PC-3 (cell line): ENCODE results near the gene DNAJA3. TPM values are rescaled to one million over a fixed set of nuclear protein-coding genes. Genes with fewer than 3 reads are reported as not detected.

Experiments used
- ATAC-seq: fragments of 200-7000 bp; cut with Tn5 transposase; 2 replicates; pipeline ENCODE4 v1.9.1; 2020; ENCODE audit warnings: mild to moderate bottlenecking, moderate library complexity
- BruUV-seq: library from RNA; stranded (reverse); fragments of 400-500 nt; replicated peaks from 2 replicates; lab custom pipeline; 2021; lab: Mats Ljungman, UMichigan
- CTCF ChIA-PET: fragments of 300-600 bp; sonication (Branson Sonifier 250); formaldehyde crosslinking; loops from one replicate; lab custom pipeline; 2022; ENCODE audit warnings: antibody characterized with exemption; lab: Charles Lee
- POLR2A ChIA-PET: fragments of 300-600 bp; sonication (Branson Sonifier 250); formaldehyde crosslinking; loops from one replicate; lab custom pipeline; 2022; ENCODE audit warnings: antibody characterized with exemption; ENCODE audit not compliant: unreplicated experiment; lab: Charles Lee
- DNase-seq: peaks from one replicate; pipeline ENCODE4 v3.0.0-alpha.2; 2015
- H2AFZ ChIP-seq: fragments of 300-600 bp; sonication (generic); 2 replicates; pipeline ENCODE4 v1.6.0; 2016; ENCODE audit warnings: antibody characterized with exemption, low read length
- H3F3A ChIP-seq: fragments of 300-600 bp; sonication (generic); one replicate; pipeline ENCODE4 v1.6.0; 2017; ENCODE audit warnings: antibody characterized with exemption, low read length, control low read depth, mild to moderate bottlenecking; ENCODE audit not compliant: unreplicated experiment
- H3K27ac ChIP-seq: fragments of 300-600 bp; sonication (generic); 2 replicates; pipeline ENCODE4 v1.5.1; 2016; ENCODE audit warnings: mild to moderate bottlenecking, low read length
- H3K27me3 ChIP-seq: fragments of 300-600 bp; sonication (generic); 2 replicates; pipeline ENCODE4 v1.6.1; 2016; ENCODE audit warnings: low read length, mixed read lengths
- H3K36me3 ChIP-seq: fragments of 300-600 bp; sonication (generic); 2 replicates; pipeline ENCODE4 v1.6.1; 2016; ENCODE audit warnings: low read depth, mixed run types, low read length, mixed read lengths
- H3K4me1 ChIP-seq: fragments of 300-600 bp; sonication (generic); 2 replicates; pipeline ENCODE4 v1.5.1; 2016; ENCODE audit warnings: low read length; ENCODE audit not compliant: insufficient read depth
- H3K4me2 ChIP-seq: fragments of 300-600 bp; sonication (generic); 2 replicates; pipeline ENCODE4 v1.6.0; 2016; ENCODE audit warnings: low read length
- H3K4me3 ChIP-seq: fragments of 300-600 bp; sonication (generic); 2 replicates; pipeline ENCODE4 v1.5.1; 2016; ENCODE audit warnings: mild to moderate bottlenecking, low read length, mixed read lengths
- H3K79me2 ChIP-seq: fragments of 300-600 bp; sonication (generic); 2 replicates; pipeline ENCODE4 v1.6.1; 2017; ENCODE audit warnings: low read length, mixed read lengths
- H3K9ac ChIP-seq: fragments of 300-600 bp; sonication (generic); 2 replicates; pipeline ENCODE4 v1.6.0; 2016; ENCODE audit warnings: mild to moderate bottlenecking, low read length
- H3K9me2 ChIP-seq: fragments of 300-600 bp; sonication (generic); replicated peaks from 2 replicates; pipeline ENCODE4 v1.6.1; 2016; ENCODE audit warnings: mixed run types, low read length, mixed read lengths
- H3K9me3 ChIP-seq: fragments of 300-600 bp; sonication (generic); 2 replicates; pipeline ENCODE4 v1.6.1; 2016; ENCODE audit warnings: low read length, mixed read lengths
- H4K20me1 ChIP-seq: fragments of 300-600 bp; sonication (generic); 2 replicates; pipeline ENCODE4 v1.6.1; 2016; ENCODE audit warnings: low read length, mixed read lengths
- CTCF ChIP-seq: fragments of 300-600 bp; sonication (generic); conservative IDR thresholded peaks from 2 replicates; pipeline ENCODE4 v1.5.1; 2017; ENCODE audit warnings: antibody characterized with exemption, low read depth, mild to moderate bottlenecking, low read length
- EZH2 ChIP-seq: fragments of 300-600 bp; sonication (generic); IDR thresholded peaks from one replicate; pipeline ENCODE4 v1.6.1; 2017; ENCODE audit warnings: antibody characterized with exemption, mild to moderate bottlenecking, low read length; ENCODE audit not compliant: unreplicated experiment
- EZH2phosphoT487 ChIP-seq: fragments of 300-600 bp; sonication (generic); IDR thresholded peaks from 2 replicates; pipeline ENCODE4 v1.6.1; 2018; ENCODE audit warnings: mild to moderate bottlenecking, antibody characterized with exemption, low read length, borderline replicate concordance
- intact Hi-C: fragments of 100-400 bp; cut with micrococcal nuclease; formaldehyde crosslinking; loops from 2 replicates; pipeline ENCODE4 v1.9.0; 2023
- total RNA-seq: library from RNA; depleted of rRNA; stranded (reverse); fragments of >200 nt; gene quantifications from 2 replicates; pipeline ENCODE4 v1.2.3, GENCODE V29; 2014

The DNAJA3 gene
- total RNA-seq, 1 experiment from 2014 or later, result 123 TPM

DNA sequence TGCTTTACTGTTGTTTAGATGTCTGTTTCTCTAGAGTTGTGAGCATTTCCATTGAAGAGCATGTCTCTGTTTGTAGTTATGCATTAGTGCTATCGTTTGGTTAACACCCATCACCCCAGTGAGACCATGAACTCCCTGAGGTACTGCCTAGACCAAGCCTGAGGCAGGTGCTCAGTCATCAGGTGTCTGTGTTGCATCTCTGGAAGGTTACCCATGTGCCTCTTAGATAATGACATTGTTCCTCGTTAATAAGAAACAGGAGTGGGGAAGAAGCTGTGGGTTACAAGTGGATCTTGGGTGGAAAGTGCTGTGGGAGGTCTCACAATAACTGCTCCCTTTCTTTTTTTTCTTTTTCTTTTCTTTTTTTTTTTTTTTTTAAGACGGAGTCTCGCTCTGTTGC is 18.3 kb downstream of the DNAJA3 start:
- no peak overlapping the region for H2AFZ ChIP-seq
- no peaks in the 10 kb centered on the region for H4K20me1 ChIP-seq
- no peaks in the 10 kb centered on the region for H3K27me3 ChIP-seq
- no TSS peak for BruUV-seq
- ChIA-PET CTCF (no interaction called here), POLR2A (no interaction called here)
- DNase-seq (no peak), ATAC-seq (no peak)
- no peaks in the 10 kb centered on the region for H3K79me2 ChIP-seq
- no peaks in the 10 kb centered on the region for H3K9me3 ChIP-seq
- no peaks in the 10 kb centered on the region for H3F3A ChIP-seq
- no peak overlapping the region for H3K4me3 ChIP-seq
- TF ChIP-seq EZH2phosphoT487, result no peak
- no peak overlapping the region for H3K4me2 ChIP-seq
- H3K9ac ChIP-seq, result no peak overlapping the region
- H3K9me2 ChIP-seq, result no peaks in the 10 kb centered on the region
- peaks cover 38% of the 10 kb centered on the region for H3K36me3 ChIP-seq
- intact Hi-C loops, result no loop called here
- no peaks in the 10 kb centered on the region for H3K4me1 ChIP-seq
- no peak overlapping the region for H3K27ac ChIP-seq

- intact Hi-C loops, result no loop called here
- Histone ChIP-seq H3K4me3 (no peak overlapping the region), H4K20me1 (no peaks in the 10 kb centered on the region), H3K9me3 (no peaks in the 10 kb centered on the region), H3K4me1 (no peaks in the 10 kb centered on the region), H3K9me2 (no peaks in the 10 kb centered on the region), H3K27me3 (no peaks in the 10 kb centered on the region), H3K9ac (no peak overlapping the region), H3K27ac (no peak overlapping the region), H2AFZ (no peak overlapping the region), H3F3A (no peaks in the 10 kb centered on the region), H3K36me3 (peaks cover 22% of the 10 kb centered on the region), H3K79me2 (no peaks in the 10 kb centered on the region), H3K4me2 (no peak overlapping the region)
- ChIA-PET CTCF (no interaction called here), POLR2A (no interaction called here)
- TF ChIP-seq EZH2phosphoT487 (no peak), EZH2 (no peak), CTCF (no peak)
- DNase-seq (no peak), ATAC-seq (no peak)
- BruUV-seq, result no TSS peak
These were observed 24.8 kb downstream of the DNAJA3 start for GRCh38 chr16:4450430-4450829.

- Histone ChIP-seq H2AFZ (no peak overlapping the region), H3F3A (no peaks in the 10 kb centered on the region), H3K36me3 (peaks cover 22% of the 10 kb centered on the region), H3K79me2 (no peaks in the 10 kb centered on the region), H3K4me2 (no peak overlapping the region), H3K9me2 (no peaks in the 10 kb centered on the region), H3K27ac (no peak overlapping the region), H3K4me3 (no peak overlapping the region), H3K9me3 (no peaks in the 10 kb centered on the region), H4K20me1 (no peaks in the 10 kb centered on the region), H3K9ac (no peak overlapping the region), H3K27me3 (no peaks in the 10 kb centered on the region), H3K4me1 (no peaks in the 10 kb centered on the region)
- no peak for DNase-seq
- ChIA-PET CTCF (no interaction called here), POLR2A (no interaction called here)
- intact Hi-C loops, result no loop called here
- ATAC-seq, result no peak
- TF ChIP-seq EZH2 (no peak), EZH2phosphoT487 (no peak), CTCF (no peak)
- no TSS peak for BruUV-seq
These were observed 25.4 kb downstream of the DNAJA3 start for GRCh38 chr16:4450931-4451519.
